Kidney (tissue), 14 donors: ENCODE results near the gene FRZB. TPM values are rescaled to one million over a fixed set of nuclear protein-coding genes. Genes with fewer than 3 reads are reported as not detected.
"Not testable (repeated sequence)": the region's sequence is repeated elsewhere in the genome, so short reads cannot be mapped to it uniquely, and the experiment has no call there.

Experiments
- DNase-seq, 5 donors: peaks; one replicate each; pipeline ENCODE4 v3.0.0-alpha.2; 2013 to 2020
- FAIRE-seq: peaks from 2 replicates; lab custom pipeline; 2012; peaks lifted over from hg19 to GRCh38; lab: Jason Lieb, UNC
- H3K27ac ChIP-seq, 2 donors: one replicate each; pipeline ENCODE4 v1.7.0; 2013; ENCODE audit warnings: low read depth in 2 of 2, low read length in 2 of 2, inconsistent platforms in 1 of 2
- H3K27me3 ChIP-seq: one replicate; pipeline ENCODE4 v1.7.1; 2013; ENCODE audit warnings: low read length, inconsistent platforms; ENCODE audit not compliant: control insufficient read depth, insufficient read depth
- H3K36me3 ChIP-seq, 3 donors: one replicate each; pipeline versions ENCODE4 v1.7.0 to v1.7.1; 2013; ENCODE audit warnings: low read length in 3 of 3, control low read depth in 1 of 3, inconsistent platforms in 1 of 3; ENCODE audit not compliant: insufficient read depth in 3 of 3, control insufficient read depth in 2 of 3
- H3K4me1 ChIP-seq, 3 donors: one replicate each; pipeline versions ENCODE4 v1.7.0 to v1.7.1; 2013; ENCODE audit warnings: low read length in 3 of 3, inconsistent platforms in 1 of 3, low read depth in 1 of 3; ENCODE audit not compliant: control insufficient read depth in 2 of 3, insufficient read depth in 2 of 3
- H3K4me3 ChIP-seq, 3 donors: one replicate each; pipeline versions ENCODE4 v1.7.0 to v1.8.1; 2013; ENCODE audit warnings: low read length in 3 of 3, control low read depth in 1 of 3, inconsistent platforms in 1 of 3
- H3K9ac ChIP-seq, 3 donors: one replicate each; pipeline versions ENCODE4 v1.7.0 to v1.7.1; 2013; ENCODE audit warnings: low read length in 3 of 3, control low read depth in 1 of 3, inconsistent platforms in 1 of 3
- H3K9me3 ChIP-seq, 3 donors: one replicate each; pipeline versions ENCODE4 v1.7.0 to v1.7.1; 2013; ENCODE audit warnings: low read length in 3 of 3, control low read depth in 1 of 3, inconsistent platforms in 1 of 3; ENCODE audit not compliant: control insufficient read depth in 2 of 3, insufficient read depth in 1 of 3
- intact Hi-C: fragments of 100-400 bp; cut with DNase I; formaldehyde crosslinking; loops from one replicate; pipeline ENCODE4 v1.11.1; 2022
- polyA plus RNA-seq: library from polyadenylated mRNA; stranded (reverse); fragments of 350-450 nt; fragmentation: Illumina TruSeq; extraction: RNeasy Lipid Tissue Mini Kit (QIAGEN cat#74804); gene quantifications from one replicate; pipeline ENCODE4 v1.2.3, GENCODE V29; 2014; ENCODE audit warnings: low read depth, low replicate concordance; ENCODE audit not compliant: insufficient read depth
- total RNA-seq: library from RNA; stranded (reverse); fragmentation: NEBNext Ultra II Directional; extraction: Animal tissue kit (Norgen Biotek cat#: 25700); gene quantifications from one replicate; pipeline ENCODE4 v1.2.1, GENCODE V29; 2021
- TF ChIP-seq, protein P1 (sequence below): IDR thresholded peaks from 3 replicates; pipeline ENCODE4 v1.5.1; 2012; ENCODE audit warnings: mild to moderate bottlenecking, moderate library complexity, borderline replicate concordance; ENCODE audit not compliant: insufficient read depth; ENCODE audit errors: extremely low read depth
- donor health status: control.
- donor health status: control.
- donor health status: control.
- donor health status: control.
- donor health status: control.
- donor health status: DM: yes; HTN: yes; CAD: no.
- donor health status: Normal renal cell carcinoma (clear cell type).

The FRZB gene
- total and polyA plus RNA-seq, 2 donors from 2014 or later, result 12.9 to 21.3 TPM

DNA sequence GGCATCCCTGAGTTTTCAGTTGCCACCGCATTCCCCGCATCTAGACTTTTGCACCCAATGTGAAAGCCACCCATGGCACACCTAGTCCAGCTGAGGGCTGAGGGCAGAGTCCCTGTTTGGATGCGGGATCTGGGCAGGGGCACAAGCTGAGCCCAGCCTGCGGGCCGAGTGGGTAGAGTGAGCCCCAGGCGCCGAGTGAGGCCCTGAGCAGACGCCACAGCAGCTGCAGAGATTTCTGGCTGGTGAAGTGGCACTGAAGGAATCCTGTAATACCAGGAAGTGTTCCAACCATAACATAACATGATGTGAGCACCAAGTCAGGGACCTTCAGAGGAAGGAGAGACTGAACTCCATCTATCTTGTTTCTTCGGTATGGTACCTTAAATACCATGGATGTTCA lies 27.7 kb upstream of the FRZB start:
- FAIRE-seq, result no peak
- DNase-seq, result no peak
- Histone ChIP-seq H3K4me1 (no peaks in the 10 kb centered on the region), H3K36me3 (no peaks in the 10 kb centered on the region), H3K27ac (no peak overlapping the region), H3K9ac (no peak overlapping the region), H3K4me3 (no peak overlapping the region), H3K9me3 (peaks cover 0 to 7% (median 0%) of the 10 kb centered on the region in 3 donors), H3K27me3 (no peaks in the 10 kb centered on the region)
- intact Hi-C loops, result no loop called here
- TF ChIP-seq, protein P1, sequence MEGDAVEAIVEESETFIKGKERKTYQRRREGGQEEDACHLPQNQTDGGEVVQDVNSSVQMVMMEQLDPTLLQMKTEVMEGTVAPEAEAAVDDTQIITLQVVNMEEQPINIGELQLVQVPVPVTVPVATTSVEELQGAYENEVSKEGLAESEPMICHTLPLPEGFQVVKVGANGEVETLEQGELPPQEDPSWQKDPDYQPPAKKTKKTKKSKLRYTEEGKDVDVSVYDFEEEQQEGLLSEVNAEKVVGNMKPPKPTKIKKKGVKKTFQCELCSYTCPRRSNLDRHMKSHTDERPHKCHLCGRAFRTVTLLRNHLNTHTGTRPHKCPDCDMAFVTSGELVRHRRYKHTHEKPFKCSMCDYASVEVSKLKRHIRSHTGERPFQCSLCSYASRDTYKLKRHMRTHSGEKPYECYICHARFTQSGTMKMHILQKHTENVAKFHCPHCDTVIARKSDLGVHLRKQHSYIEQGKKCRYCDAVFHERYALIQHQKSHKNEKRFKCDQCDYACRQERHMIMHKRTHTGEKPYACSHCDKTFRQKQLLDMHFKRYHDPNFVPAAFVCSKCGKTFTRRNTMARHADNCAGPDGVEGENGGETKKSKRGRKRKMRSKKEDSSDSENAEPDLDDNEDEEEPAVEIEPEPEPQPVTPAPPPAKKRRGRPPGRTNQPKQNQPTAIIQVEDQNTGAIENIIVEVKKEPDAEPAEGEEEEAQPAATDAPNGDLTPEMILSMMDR, result no peak

- no peak overlapping the region for H3K27ac ChIP-seq
- no peak overlapping the region for H3K9ac ChIP-seq
- FAIRE-seq (no peak), DNase-seq (no peak)
- no peaks in the 10 kb centered on the region for H3K27me3 ChIP-seq
- intact Hi-C loops, result no loop called here
- peaks cover 0 to 7% (median 0%) of the 10 kb centered on the region in 3 donors for H3K9me3 ChIP-seq
- H3K4me1 ChIP-seq, result no peaks in the 10 kb centered on the region
- TF ChIP-seq, protein P1, result no peak
- no peak overlapping the region for H3K4me3 ChIP-seq
- no peaks in the 10 kb centered on the region for H3K36me3 ChIP-seq
Observed at GRCh38 chr2:182893666-182894065, 27.2 kb upstream of the FRZB start.

DNA sequence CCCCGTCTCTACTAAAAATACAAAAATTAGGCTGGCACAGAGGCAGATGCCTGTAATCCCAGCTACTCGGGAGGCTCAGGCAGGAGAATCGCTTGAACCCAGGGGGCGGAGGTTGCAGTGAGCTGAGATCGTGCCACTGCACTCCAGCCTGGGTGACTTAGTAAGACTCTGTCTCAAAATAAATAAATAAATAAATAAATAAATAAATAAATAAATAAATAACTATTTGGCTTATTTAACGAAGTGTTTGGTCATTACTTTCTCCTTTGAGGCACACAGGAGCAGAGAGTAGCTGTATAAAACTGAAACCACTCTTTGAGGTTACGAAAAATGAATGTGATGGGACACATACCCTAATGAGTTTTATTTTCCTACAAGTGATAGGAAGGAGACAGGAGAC lies 26.6 kb upstream of the FRZB start:
- H3K27me3 ChIP-seq, H3K4me3 ChIP-seq, H3K9me3 ChIP-seq, H3K36me3 ChIP-seq, intact Hi-C loops, DNase-seq, H3K27ac ChIP-seq, H3K9ac ChIP-seq, H3K4me1 ChIP-seq, FAIRE-seq: not testable (repeated sequence)

- H3K4me1 ChIP-seq, result no peaks in the 10 kb centered on the region
- no peak overlapping the region for H3K4me3 ChIP-seq
- no peaks in the 10 kb centered on the region for H3K36me3 ChIP-seq
- no peaks in the 10 kb centered on the region for H3K27me3 ChIP-seq
- H3K9me3 ChIP-seq, result peaks cover 0 to 7% (median 0%) of the 10 kb centered on the region in 3 donors
- no peak overlapping the region for H3K9ac ChIP-seq
- DNase-seq (no peak), FAIRE-seq (no peak)
- intact Hi-C loops, result no loop called here
- TF ChIP-seq, protein P1, result no peak
- no peak overlapping the region for H3K27ac ChIP-seq
Observed at GRCh38 chr2:182891611-182892010, 25.2 kb upstream of the FRZB start.
